NCI-H146 treated with DMSO at 0.1 percent for 48 hours (cell line): ENCODE measurements around the gene MEI4.
"Not testable (repeated sequence)": the region's sequence is repeated elsewhere in the genome, so short reads cannot be mapped to it uniquely, and the experiment has no call there.

Source experiments
- DNase-seq: peaks from one replicate; lab custom pipeline; 2025; ENCODE audit not compliant: unreplicated experiment; lab: John Stamatoyannopoulos, UW

Gene MEI4

GRCh38 chr6:77674211-77674610 is 21.4 kb downstream of the MEI4 start:
- no peak for DNase-seq

- no peak for DNase-seq
These were observed 25.2 kb downstream of the MEI4 start for GRCh38 chr6:77678048-77678447.

DNA sequence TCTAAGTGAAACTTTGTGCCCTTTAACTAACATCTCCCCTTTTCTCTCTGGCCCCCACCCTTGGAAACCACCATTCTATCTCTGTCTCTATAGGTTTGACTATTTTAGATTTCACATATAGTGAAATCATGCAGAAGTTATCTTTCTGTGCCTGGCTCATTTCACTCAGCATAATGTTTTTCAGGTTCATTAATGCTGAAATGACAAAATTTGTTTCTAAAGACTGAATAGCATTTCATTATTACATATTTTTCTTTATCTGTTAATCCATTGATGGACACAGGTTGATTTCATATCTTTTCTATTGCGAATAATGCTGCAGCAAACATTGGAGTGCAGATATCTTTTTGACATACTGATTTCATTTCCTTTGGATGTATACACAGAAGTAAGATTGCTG is 30.7 kb downstream of the MEI4 start:
- no peak for DNase-seq

- no peak for DNase-seq
These were observed 34.1 kb downstream of the MEI4 start for GRCh38 chr6:77686931-77687330.

GRCh38 chr6:77688649-77689048 is 35.8 kb downstream of the MEI4 start:
- no peak for DNase-seq

GRCh38 chr6:77700095-77700494 is 47.3 kb downstream of the MEI4 start:
- not testable (repeated sequence) for DNase-seq

GRCh38 chr6:77707603-77708002 is 54.8 kb downstream of the MEI4 start:
- no peak for DNase-seq

DNA sequence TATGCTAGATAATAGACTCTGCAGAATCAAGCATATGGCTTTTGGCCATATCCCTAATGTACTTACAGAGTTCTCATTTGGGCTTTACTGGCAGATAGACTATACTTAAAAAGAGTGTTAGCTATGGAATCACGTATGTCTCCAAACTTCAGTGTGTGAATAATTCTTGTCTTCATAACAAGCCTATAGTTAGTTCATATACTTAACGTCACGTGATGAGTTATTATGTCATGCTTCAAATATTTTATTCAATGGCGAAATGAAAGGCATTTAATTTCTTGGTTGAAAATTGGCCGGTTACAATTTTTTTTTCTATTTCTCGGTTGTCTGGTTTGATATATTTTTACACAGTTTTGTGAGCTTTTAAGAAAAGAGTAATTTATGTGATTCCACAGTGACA is 62.7 kb downstream of the MEI4 start:
- DNase-seq: no peak

DNA sequence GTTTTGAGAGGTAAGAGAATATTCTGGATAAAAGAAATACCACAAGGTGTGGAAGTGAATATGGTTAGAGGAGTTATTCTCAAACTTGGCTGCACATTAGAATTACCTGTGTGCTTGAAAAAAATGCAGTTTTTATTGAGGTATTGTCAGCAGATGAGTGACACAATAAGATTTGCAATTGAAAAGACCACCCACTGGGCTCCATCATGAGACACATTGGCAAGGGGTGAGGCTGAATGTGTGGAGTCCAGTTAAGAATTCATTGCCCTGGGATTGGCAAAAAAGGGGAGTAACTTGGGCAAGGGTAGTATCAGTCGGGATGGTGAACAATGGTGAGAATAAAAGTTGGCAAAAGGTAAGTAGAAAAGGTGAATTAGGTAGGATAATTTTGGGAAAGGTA is 63.5 kb downstream of the MEI4 start:
- no peak for DNase-seq

- DNase-seq: not testable (repeated sequence)
These were observed 83.2 kb downstream of the MEI4 start for GRCh38 chr6:77736010-77736409.

DNA sequence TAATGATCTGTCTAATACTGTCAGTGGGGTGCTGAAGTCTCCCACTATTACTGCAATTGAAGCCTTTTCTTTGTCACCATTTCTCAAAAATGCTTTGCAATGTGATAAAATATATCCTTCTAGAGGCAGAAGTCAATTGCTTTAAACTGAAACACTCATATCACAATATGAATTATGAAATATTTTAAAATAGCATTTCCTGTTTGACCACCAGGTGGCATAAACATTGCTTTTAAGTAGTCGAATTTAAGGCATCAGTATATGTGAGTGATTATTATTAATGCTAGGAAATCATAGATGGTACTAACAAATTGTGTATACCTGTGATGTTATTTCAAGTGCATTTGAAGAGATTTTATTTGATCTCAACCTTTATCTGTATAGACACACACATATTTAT is 87.5 kb downstream of the MEI4 start:
- no peak for DNase-seq

- DNase-seq: not testable (repeated sequence)
These were observed 99.3 kb downstream of the MEI4 start for GRCh38 chr6:77752156-77752555.

- no peak for DNase-seq
These were observed 109.5 kb downstream of the MEI4 start for GRCh38 chr6:77762386-77762785.

DNA sequence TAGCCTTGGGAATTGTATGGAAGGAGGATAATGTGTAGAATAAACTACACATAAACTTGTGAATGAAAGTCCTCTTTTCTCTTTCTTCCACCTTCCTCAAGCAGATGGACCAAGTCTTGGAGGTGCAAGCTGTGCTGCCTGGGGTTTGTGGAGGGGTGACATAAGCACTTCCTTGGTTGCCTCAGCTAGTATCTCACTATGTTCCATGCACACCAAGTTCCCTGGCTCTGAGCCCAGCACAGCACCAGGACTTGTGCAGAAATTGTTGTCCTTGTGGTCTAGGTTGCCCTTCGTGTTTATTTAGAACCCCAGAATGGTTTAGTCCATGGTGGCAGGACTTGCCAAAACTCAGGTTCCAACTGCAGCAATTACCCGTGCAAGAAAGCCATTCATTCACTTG is 110.3 kb downstream of the MEI4 start:
- no peak for DNase-seq

DNA sequence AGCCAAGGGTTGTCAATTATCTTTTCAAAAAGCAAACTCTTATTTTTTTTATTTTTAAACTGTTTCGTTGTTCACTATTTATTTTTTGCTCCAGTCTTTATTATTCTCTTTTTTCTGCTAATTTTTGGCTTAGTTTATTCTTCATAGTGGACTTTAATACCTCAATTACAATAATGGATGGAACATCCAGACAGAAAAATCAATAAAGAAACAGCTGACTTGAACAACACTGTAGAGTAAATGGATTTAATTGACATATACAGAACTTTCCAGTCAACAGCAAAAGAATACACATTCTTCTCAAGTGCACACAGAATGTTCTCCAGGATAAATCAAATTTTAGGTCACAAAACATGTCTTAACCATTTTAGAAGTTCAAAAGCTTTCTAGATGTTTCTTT is 111.5 kb downstream of the MEI4 start:
- DNase-seq: no peak

- DNase-seq: no peak
These were observed 120.5 kb downstream of the MEI4 start for GRCh38 chr6:77773157-77773822.

GRCh38 chr6:77774457-77774856 is 121.6 kb downstream of the MEI4 start:
- DNase-seq: no peak

GRCh38 chr6:77776441-77776840 is 123.6 kb downstream of the MEI4 start:
- no peak for DNase-seq

DNA sequence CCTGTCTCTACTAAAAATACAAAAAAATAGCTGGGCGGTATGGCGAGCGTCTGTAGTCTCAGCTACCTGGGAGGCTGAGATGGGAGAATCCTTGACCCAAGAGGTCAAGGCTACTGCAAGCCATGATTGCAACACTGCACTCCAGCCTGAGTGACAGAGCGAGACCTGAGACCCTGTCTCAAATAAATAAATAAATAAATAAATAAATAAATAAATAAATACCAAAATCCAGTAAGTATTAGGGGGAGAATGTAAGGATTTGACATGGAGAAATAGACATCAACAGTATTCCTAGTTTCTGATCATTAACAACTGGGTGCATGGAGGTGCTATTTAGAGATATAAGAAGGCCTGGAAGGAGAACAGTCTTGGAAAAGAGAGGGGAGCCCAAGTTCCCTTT is 125.7 kb downstream of the MEI4 start:
- DNase-seq: no peak

DNA sequence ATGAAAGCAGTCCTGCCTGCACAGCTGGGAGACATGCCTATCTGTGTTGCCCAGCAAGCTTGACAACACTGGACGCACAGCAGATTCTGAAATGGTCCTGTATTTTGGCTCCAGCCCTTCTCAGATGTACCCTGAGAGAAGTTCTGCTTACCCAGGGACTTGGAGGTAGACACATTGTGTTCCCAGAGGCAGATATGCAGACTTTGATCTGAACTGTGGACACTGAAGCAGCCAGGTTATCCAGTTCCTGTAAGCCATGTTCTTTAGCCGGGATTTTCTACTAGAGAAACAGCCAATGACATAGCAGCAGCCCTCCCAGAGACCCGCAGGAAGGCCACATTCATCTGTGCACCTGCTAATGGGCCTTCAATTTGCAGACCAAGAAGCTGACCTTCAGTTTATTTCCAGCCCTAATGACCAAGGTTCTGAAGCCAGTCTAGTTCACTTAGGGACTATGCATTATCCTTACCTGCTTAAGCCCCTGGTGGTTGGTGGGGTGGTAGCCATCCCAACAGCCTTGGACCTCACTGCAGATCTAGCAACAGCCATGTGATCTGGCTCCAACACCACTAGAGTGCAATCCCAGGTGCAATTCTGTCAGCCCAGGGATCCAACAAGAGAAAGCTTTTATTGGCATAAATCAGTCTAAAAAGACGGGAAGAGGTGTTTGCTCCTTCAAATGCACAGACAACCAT is 134.2 kb downstream of the MEI4 start:
- DNase-seq: no peak

DNA sequence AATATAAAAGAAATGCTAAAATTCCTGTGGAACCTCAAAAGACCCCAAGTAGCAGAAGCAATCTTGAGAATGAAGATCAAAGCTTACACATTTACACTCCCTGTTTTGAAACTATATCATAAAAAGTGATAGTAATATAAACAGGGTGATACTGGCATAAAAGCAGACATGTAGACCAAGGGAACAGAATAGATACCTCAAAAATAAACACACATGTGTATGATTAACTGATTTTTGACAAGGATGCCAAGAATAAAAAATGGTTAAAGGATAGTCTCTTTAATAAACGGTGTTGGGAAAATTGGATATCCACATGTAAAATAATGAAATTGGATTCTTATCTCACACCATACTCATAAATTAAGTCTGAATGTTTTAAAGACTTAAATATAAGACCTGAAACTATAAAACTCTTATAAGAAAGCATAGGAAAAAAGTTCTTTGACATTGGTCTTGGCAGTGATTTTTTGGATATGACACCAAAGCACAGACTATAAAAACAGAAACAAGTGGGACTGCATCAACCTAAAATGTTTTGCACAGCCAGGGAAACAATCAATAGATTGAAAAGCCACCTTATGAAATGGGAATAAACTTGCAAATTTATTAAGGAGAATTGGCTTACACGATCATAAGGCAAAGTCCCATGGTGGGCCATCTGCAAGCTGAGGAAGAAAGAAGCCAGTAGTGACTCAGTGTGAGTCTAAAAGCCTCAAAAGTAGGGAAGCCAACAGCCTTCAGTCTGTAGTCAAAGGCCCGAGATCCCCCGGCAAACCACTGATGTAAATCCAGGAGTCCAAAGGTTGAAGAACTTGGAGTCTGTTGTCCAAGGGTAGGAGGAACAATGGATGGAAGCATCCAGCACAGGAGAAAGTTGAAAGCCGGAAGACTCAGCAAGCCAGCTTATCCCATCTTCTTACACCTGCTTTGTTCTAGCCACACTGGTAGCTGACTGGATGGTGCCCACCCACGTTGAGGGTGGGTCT is 144.3 kb downstream of the MEI4 start:
- DNase-seq: no peak

GRCh38 chr6:77812304-77812703 is 159.5 kb downstream of the MEI4 start:
- no peak for DNase-seq
